Mesenchymal stem cell (in vitro differentiated cells and primary cell): ENCODE results near the gene RASSF5.
A peak's percentile ranks its signal among the peaks of the same experiment; 100 is the strongest.

Experiments
- DNase-seq: peaks from one replicate; pipeline ENCODE4 v3.0.0-alpha.2; 2013
- H2AFZ ChIP-seq: one replicate; pipeline ENCODE4 v1.6.1; 2013; ENCODE audit warnings: low read depth, mild to moderate bottlenecking, control low read depth, inconsistent platforms, low read length, moderate library complexity
- H2AK5ac ChIP-seq: 2 replicates; pipeline ENCODE4 v1.6.1; 2013; ENCODE audit warnings: low read length, moderate library complexity, mild to moderate bottlenecking, inconsistent platforms; ENCODE audit not compliant: severe bottlenecking
- H2BK120ac ChIP-seq: one replicate; pipeline ENCODE4 v1.6.1; 2013; ENCODE audit warnings: low read depth, mild to moderate bottlenecking, inconsistent platforms, low read length, moderate library complexity
- H2BK12ac ChIP-seq, 2 experiments: one replicate each; pipeline ENCODE4 v1.6.1; 2013; ENCODE audit warnings: inconsistent platforms in 2 of 2, low read length in 2 of 2, mild to moderate bottlenecking in 2 of 2, moderate library complexity in 2 of 2, control low read depth in 1 of 2
- H2BK15ac ChIP-seq: one replicate; pipeline ENCODE4 v1.6.1; 2013; ENCODE audit warnings: mild to moderate bottlenecking, low read depth, inconsistent platforms; ENCODE audit not compliant: poor library complexity, severe bottlenecking
- H2BK5ac ChIP-seq: 2 replicates; pipeline ENCODE4 v1.6.1; 2013; ENCODE audit warnings: low read depth, mild to moderate bottlenecking, low read length, control low read depth, inconsistent platforms; ENCODE audit not compliant: poor library complexity, severe bottlenecking
- H3K14ac ChIP-seq, 2 experiments: one replicate each; pipeline ENCODE4 v1.6.1; 2013; ENCODE audit warnings: inconsistent platforms in 2 of 2, low read length in 2 of 2, control low read depth in 1 of 2, mild to moderate bottlenecking in 1 of 2, moderate library complexity in 1 of 2
- H3K18ac ChIP-seq, 2 experiments: one replicate each; pipeline ENCODE4 v1.6.1; 2013; ENCODE audit warnings: inconsistent platforms in 2 of 2, low read length in 2 of 2, control low read depth in 1 of 2, low read depth in 1 of 2, mild to moderate bottlenecking in 1 of 2
- H3K23ac ChIP-seq, 2 experiments: one replicate each; pipeline ENCODE4 v1.6.1; 2013; ENCODE audit warnings: inconsistent platforms in 2 of 2, low read length in 2 of 2, mild to moderate bottlenecking in 2 of 2, moderate library complexity in 2 of 2, control low read depth in 1 of 2
- H3K27ac ChIP-seq: 2 replicates; pipeline ENCODE4 v1.5.1; 2013; ENCODE audit warnings: mild to moderate bottlenecking, moderate library complexity, low read length, control low read depth, inconsistent platforms; ENCODE audit not compliant: poor library complexity, severe bottlenecking
- H3K27me3 ChIP-seq, 2 experiments: 2 replicates each; pipeline versions ENCODE4 v1.6.1 to v1.7.0; 2013; ENCODE audit warnings: low read length in 2 of 2, mild to moderate bottlenecking in 2 of 2, moderate library complexity in 2 of 2, control low read depth in 1 of 2, inconsistent platforms in 1 of 2; ENCODE audit not compliant: control insufficient read depth in 1 of 2, insufficient read depth in 1 of 2
- H3K36me3 ChIP-seq, 2 experiments: 2 replicates each; pipeline versions ENCODE4 v1.6.1 to v1.7.0; 2013; ENCODE audit warnings: low read length in 2 of 2, control low read depth in 1 of 2, inconsistent platforms in 1 of 2, low read depth in 1 of 2, mild to moderate bottlenecking in 1 of 2; ENCODE audit not compliant: insufficient read depth in 2 of 2, control insufficient read depth in 1 of 2
- H3K4ac ChIP-seq, 2 experiments: one replicate each; pipeline ENCODE4 v1.6.1; 2013; ENCODE audit warnings: inconsistent platforms in 2 of 2, low read length in 2 of 2, mild to moderate bottlenecking in 2 of 2, moderate library complexity in 2 of 2, control low read depth in 1 of 2, low read depth in 1 of 2
- H3K4me1 ChIP-seq: 2 replicates; pipeline ENCODE4 v1.6.1; 2013; ENCODE audit warnings: low read depth, low read length, control low read depth; ENCODE audit not compliant: control insufficient read depth, insufficient read depth
- H3K4me2 ChIP-seq: 2 replicates; pipeline ENCODE4 v1.6.1; 2013; ENCODE audit warnings: low read length, mild to moderate bottlenecking, inconsistent platforms; ENCODE audit not compliant: poor library complexity, severe bottlenecking
- H3K4me3 ChIP-seq, 2 experiments: 2 replicates each; pipeline versions ENCODE4 v1.5.1 to v1.7.0; 2013; ENCODE audit warnings: low read length in 2 of 2, mild to moderate bottlenecking in 2 of 2, control low read depth in 1 of 2, low read depth in 1 of 2; ENCODE audit not compliant: insufficient read depth in 1 of 2
- H3K79me1 ChIP-seq: replicated peaks from 2 replicates; pipeline ENCODE4 v1.6.1; 2013; ENCODE audit warnings: mild to moderate bottlenecking, control low read depth, low read length, inconsistent platforms; ENCODE audit not compliant: poor library complexity, severe bottlenecking
- H3K9ac ChIP-seq: 2 replicates; pipeline ENCODE4 v1.7.0; 2013; ENCODE audit warnings: mild to moderate bottlenecking, low read length, moderate library complexity
- H3K9me3 ChIP-seq: 2 replicates; pipeline ENCODE4 v1.7.0; 2013; ENCODE audit warnings: mild to moderate bottlenecking, low read length; ENCODE audit not compliant: control insufficient read depth
- H4K8ac ChIP-seq: one replicate; pipeline ENCODE4 v1.6.1; 2013; ENCODE audit warnings: inconsistent platforms, mild to moderate bottlenecking, low read length, moderate library complexity
- H4K91ac ChIP-seq: one replicate; pipeline ENCODE4 v1.6.1; 2013; ENCODE audit warnings: mild to moderate bottlenecking, low read length, inconsistent platforms
- WGBS: methylation state at CpG from one replicate; pipeline ENCODE4 v1.1.7; 2013; ENCODE audit warnings: mixed read lengths; 5-methylcytosine and 5-hydroxymethylcytosine counted together

The RASSF5 gene

GRCh38 chr1:206631085-206631509 lies 123.8 kb downstream of the RASSF5 start:
- H3K36me3 ChIP-seq, result no peaks in the 10 kb centered on the region
- H3K27ac ChIP-seq, result no peak overlapping the region
- WGBS, result 13% methylated on average over 4 of the region's 4 CpGs
- peaks cover 0 to 13% of the 10 kb centered on the region in 2 experiments for H3K27me3 ChIP-seq
- peaks cover 7% of the 10 kb centered on the region for H3K79me1 ChIP-seq
- H3K14ac ChIP-seq, result no peak overlapping the region
- no peak overlapping the region for H2BK5ac ChIP-seq
- H4K91ac ChIP-seq, result no peak overlapping the region
- H2BK15ac ChIP-seq, result no peak overlapping the region
- H2BK12ac ChIP-seq, result no peak overlapping the region
- H3K9ac ChIP-seq, result peak overlapping the region; percentile 57
- no peak overlapping the region for H4K8ac ChIP-seq
- H3K18ac ChIP-seq, result no peak overlapping the region
- H3K4me1 ChIP-seq, result peaks cover 6% of the 10 kb centered on the region
- H2AK5ac ChIP-seq, result no peak overlapping the region
- H3K4me2 ChIP-seq, result no peak overlapping the region
- H2BK120ac ChIP-seq, result no peak overlapping the region
- H3K4ac ChIP-seq, result no peak overlapping the region
- H3K23ac ChIP-seq, result no peak overlapping the region
- H3K4me3 ChIP-seq, result no peak overlapping the region
- peaks cover 11% of the 10 kb centered on the region for H3K9me3 ChIP-seq
- no peak overlapping the region for H2AFZ ChIP-seq
- DNase-seq, result peak; percentile 94

- H3K4me2 ChIP-seq, result no peak overlapping the region
- peak overlapping the region; percentile 76 for H4K8ac ChIP-seq
- H3K79me1 ChIP-seq, result peaks cover 9% of the 10 kb centered on the region
- H3K14ac ChIP-seq, result no peak overlapping the region
- peak overlapping the region in 1 of 2 experiments; percentile 51 for H2BK12ac ChIP-seq
- WGBS, result 62% methylated on average over 5 of the region's 9 CpGs
- H3K18ac ChIP-seq, result peak overlapping the region in 1 of 2 experiments; percentile 11
- H2BK15ac ChIP-seq, result no peak overlapping the region
- H3K4me1 ChIP-seq, result peaks cover 6% of the 10 kb centered on the region
- H3K4me3 ChIP-seq, result peak overlapping the region in 1 of 2 experiments; percentile 2
- H4K91ac ChIP-seq, result no peak overlapping the region
- H2BK5ac ChIP-seq, result no peak overlapping the region
- H3K4ac ChIP-seq, result peak overlapping the region; percentile 57 to 68
- no peak overlapping the region for H3K23ac ChIP-seq
- H3K9me3 ChIP-seq, result no peaks in the 10 kb centered on the region
- no peak overlapping the region for H3K27ac ChIP-seq
- H2AK5ac ChIP-seq, result no peak overlapping the region
- DNase-seq, result peak; percentile 97
- peak overlapping the region; percentile 46 for H2AFZ ChIP-seq
- peak overlapping the region; percentile 98 for H3K9ac ChIP-seq
- H3K36me3 ChIP-seq, result peaks cover 0 to 1% of the 10 kb centered on the region in 2 experiments
- H2BK120ac ChIP-seq, result no peak overlapping the region
- peaks cover 0 to 12% of the 10 kb centered on the region in 2 experiments for H3K27me3 ChIP-seq
Measured at GRCh38 chr1:206633708-206634121, 126.4 kb downstream of the RASSF5 start.

- 18% methylated on average over 20 of the region's 26 CpGs for WGBS
- H4K91ac ChIP-seq, result no peak overlapping the region
- peak overlapping the region in 1 of 2 experiments; percentile 79 for H2BK12ac ChIP-seq
- no peak overlapping the region for H2BK120ac ChIP-seq
- H4K8ac ChIP-seq, result no peak overlapping the region
- H3K18ac ChIP-seq, result no peak overlapping the region
- DNase-seq, result peak; percentile 95
- peaks cover 6% of the 10 kb centered on the region for H3K4me1 ChIP-seq
- peak overlapping the region in 1 of 2 experiments; percentile 95 for H3K4me3 ChIP-seq
- peak overlapping the region in 1 of 2 experiments; percentile 64 for H3K4ac ChIP-seq
- no peak overlapping the region for H3K23ac ChIP-seq
- H3K36me3 ChIP-seq, result peaks cover 3 to 9% of the 10 kb centered on the region in 2 experiments
- peaks cover 9% of the 10 kb centered on the region for H3K79me1 ChIP-seq
- peak overlapping the region; percentile 15 for H3K27ac ChIP-seq
- H3K27me3 ChIP-seq, result peaks cover 0 to 4% of the 10 kb centered on the region in 2 experiments
- H2BK15ac ChIP-seq, result no peak overlapping the region
- H3K9me3 ChIP-seq, result no peaks in the 10 kb centered on the region
- H3K4me2 ChIP-seq, result peak overlapping the region; percentile 98
- no peak overlapping the region for H3K14ac ChIP-seq
- no peak overlapping the region for H2AFZ ChIP-seq
- peak overlapping the region; percentile 98 for H3K9ac ChIP-seq
- H2AK5ac ChIP-seq, result no peak overlapping the region
- H2BK5ac ChIP-seq, result no peak overlapping the region
Measured at GRCh38 chr1:206634365-206635079, 127.2 kb downstream of the RASSF5 start.
